GM18498 (cell line): ENCODE measurements around the gene PLXDC2.
"Not testable (repeated sequence)": the region's sequence is repeated elsewhere in the genome, so short reads cannot be mapped to it uniquely, and the experiment has no call there.

Source experiments
- ATAC-seq: cut with Tn5 transposase; IDR thresholded peaks from one replicate; pipeline ENCODE4 v1.9.1; 2021; ENCODE audit warnings: mild to moderate bottlenecking, moderate library complexity; ENCODE audit not compliant: unreplicated experiment

PLXDC2 gene

GRCh38 chr10:20029523-20029922 lies 213.3 kb downstream of the PLXDC2 start:
- no peak for ATAC-seq

GRCh38 chr10:20033476-20033875 lies 217.2 kb downstream of the PLXDC2 start:
- ATAC-seq, result no peak

- ATAC-seq, result no peak
These were observed 218.5 kb downstream of the PLXDC2 start for GRCh38 chr10:20034732-20035131.

- no peak for ATAC-seq
These were observed 223.8 kb downstream of the PLXDC2 start for GRCh38 chr10:20040012-20040411.

- no peak for ATAC-seq
These were observed 225.7 kb downstream of the PLXDC2 start for GRCh38 chr10:20041931-20042330.

- ATAC-seq, result not testable (repeated sequence)
These were observed 228.9 kb downstream of the PLXDC2 start for GRCh38 chr10:20045100-20045499.

GRCh38 chr10:20048161-20048560 lies 231.9 kb downstream of the PLXDC2 start:
- ATAC-seq, result no peak

- no peak for ATAC-seq
These were observed 241.9 kb downstream of the PLXDC2 start for GRCh38 chr10:20058135-20058534.

- ATAC-seq, result no peak
These were observed 243.0 kb downstream of the PLXDC2 start for GRCh38 chr10:20059084-20059835.

- no peak for ATAC-seq
These were observed 249.6 kb downstream of the PLXDC2 start for GRCh38 chr10:20065814-20066213.

- no peak for ATAC-seq
These were observed 256.9 kb downstream of the PLXDC2 start for GRCh38 chr10:20073167-20073566.

GRCh38 chr10:20075713-20076112 lies 259.5 kb downstream of the PLXDC2 start:
- no peak for ATAC-seq

- ATAC-seq, result no peak
These were observed 268.2 kb downstream of the PLXDC2 start for GRCh38 chr10:20084451-20084850.

- ATAC-seq, result no peak
These were observed 268.9 kb downstream of the PLXDC2 start for GRCh38 chr10:20085115-20085514.

- ATAC-seq, result no peak
These were observed 271.1 kb downstream of the PLXDC2 start for GRCh38 chr10:20087353-20087752.

- ATAC-seq, result no peak
These were observed 271.9 kb downstream of the PLXDC2 start for GRCh38 chr10:20088061-20088701.

GRCh38 chr10:20089879-20090278 lies 273.6 kb downstream of the PLXDC2 start:
- ATAC-seq, result no peak

GRCh38 chr10:20090831-20091230 lies 274.6 kb downstream of the PLXDC2 start:
- ATAC-seq, result no peak

- no peak for ATAC-seq
These were observed 275.5 kb downstream of the PLXDC2 start for GRCh38 chr10:20091698-20092097.

- no peak for ATAC-seq
These were observed 277.4 kb downstream of the PLXDC2 start for GRCh38 chr10:20093600-20093999.

GRCh38 chr10:20094226-20094976 lies 278.2 kb downstream of the PLXDC2 start:
- no peak for ATAC-seq

GRCh38 chr10:20100171-20100570 lies 283.9 kb downstream of the PLXDC2 start:
- ATAC-seq, result no peak
